HG03378 (cell line): Measurements from ENCODE around the gene MATCAP1.

Source experiments
- ATAC-seq: cut with Tn5 transposase; IDR thresholded peaks from one replicate; pipeline ENCODE4 v1.9.1; 2021; ENCODE audit warnings: mild to moderate bottlenecking, moderate library complexity; ENCODE audit not compliant: unreplicated experiment

MATCAP1 gene

GRCh38 chr16:67208154-67208896 lies 24.6 kb upstream of the MATCAP1 start:
- no peak for ATAC-seq

GRCh38 chr16:67207249-67208091 lies 23.7 kb upstream of the MATCAP1 start:
- ATAC-seq, result no peak

- no peak for ATAC-seq
These were observed 23.1 kb upstream of the MATCAP1 start for GRCh38 chr16:67206838-67207248.

DNA sequence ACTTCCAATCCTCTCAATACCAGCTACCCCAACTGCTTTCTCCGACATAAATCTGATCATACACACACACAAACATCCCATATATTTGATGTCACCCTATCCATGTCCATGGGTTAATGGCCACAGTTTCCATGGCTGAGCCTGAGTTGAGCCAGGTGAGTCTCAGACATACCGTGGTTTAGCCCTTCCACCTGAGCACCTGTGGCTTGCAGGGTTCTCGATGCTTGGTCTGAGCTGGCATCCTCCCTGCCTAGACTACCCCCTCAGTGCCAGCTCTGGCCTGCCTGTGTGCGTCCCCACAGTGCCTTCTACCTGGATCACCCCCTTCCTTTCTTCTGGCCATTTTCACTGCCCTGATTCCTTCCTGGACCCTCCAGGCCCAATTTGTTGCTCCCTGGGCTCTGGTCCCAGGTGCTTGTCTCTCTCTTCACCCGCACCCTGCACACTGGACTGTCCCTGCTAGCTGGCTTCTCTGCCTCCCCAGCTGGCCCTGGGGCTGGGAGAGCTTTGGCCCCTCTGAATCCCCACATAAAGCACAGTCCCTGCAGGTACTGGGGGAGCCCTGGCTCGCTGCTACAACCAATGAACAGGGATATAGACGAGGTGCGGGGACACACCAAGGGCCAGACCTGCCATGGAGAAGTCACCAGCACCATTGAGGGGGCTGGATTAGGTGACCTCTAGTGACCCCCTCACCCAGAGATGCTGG lies 22.5 kb upstream of the MATCAP1 start:
- no peak for ATAC-seq

DNA sequence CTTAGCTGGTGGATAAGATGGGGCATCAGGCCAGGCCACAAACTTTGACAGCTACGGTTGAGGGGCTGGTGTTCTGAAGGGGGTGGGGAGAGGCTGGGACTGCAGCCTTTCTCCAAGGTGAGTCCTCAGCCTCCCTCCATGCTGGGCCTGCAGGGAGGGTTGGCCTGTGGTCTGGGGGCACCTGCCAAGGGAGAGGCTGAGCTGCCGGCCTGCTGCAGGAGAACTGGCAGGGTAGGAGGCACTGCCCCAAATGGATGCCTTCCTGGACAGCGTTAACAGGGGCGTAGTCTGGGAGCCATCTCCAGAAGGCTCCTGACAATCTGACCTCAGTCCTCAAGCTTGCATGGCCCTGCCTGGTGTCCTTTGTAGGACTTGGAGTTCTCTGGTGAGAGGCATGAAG lies 20.3 kb upstream of the MATCAP1 start:
- ATAC-seq, result no peak

GRCh38 chr16:67202956-67203493 lies 19.3 kb upstream of the MATCAP1 start:
- ATAC-seq, result no peak

DNA sequence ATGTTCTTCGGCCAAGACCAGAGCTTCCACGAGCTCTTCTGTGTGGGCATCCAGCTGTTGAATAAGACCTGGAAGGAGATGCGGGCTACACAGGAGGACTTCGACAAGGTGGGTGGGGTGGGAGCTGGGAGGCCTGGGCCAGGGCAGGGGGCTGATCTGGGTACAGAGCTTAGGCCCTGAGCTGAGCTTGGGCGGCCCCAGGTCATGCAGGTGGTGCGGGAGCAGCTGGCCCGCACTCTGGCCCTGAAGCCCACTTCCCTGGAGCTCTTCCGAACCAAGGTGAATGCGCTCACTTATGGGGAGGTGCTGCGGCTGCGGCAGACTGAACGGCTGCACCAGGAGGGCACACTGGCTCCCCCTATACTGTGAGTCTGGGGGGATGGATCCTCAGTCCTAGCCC lies 18.7 kb upstream of the MATCAP1 start:
- no peak for ATAC-seq

DNA sequence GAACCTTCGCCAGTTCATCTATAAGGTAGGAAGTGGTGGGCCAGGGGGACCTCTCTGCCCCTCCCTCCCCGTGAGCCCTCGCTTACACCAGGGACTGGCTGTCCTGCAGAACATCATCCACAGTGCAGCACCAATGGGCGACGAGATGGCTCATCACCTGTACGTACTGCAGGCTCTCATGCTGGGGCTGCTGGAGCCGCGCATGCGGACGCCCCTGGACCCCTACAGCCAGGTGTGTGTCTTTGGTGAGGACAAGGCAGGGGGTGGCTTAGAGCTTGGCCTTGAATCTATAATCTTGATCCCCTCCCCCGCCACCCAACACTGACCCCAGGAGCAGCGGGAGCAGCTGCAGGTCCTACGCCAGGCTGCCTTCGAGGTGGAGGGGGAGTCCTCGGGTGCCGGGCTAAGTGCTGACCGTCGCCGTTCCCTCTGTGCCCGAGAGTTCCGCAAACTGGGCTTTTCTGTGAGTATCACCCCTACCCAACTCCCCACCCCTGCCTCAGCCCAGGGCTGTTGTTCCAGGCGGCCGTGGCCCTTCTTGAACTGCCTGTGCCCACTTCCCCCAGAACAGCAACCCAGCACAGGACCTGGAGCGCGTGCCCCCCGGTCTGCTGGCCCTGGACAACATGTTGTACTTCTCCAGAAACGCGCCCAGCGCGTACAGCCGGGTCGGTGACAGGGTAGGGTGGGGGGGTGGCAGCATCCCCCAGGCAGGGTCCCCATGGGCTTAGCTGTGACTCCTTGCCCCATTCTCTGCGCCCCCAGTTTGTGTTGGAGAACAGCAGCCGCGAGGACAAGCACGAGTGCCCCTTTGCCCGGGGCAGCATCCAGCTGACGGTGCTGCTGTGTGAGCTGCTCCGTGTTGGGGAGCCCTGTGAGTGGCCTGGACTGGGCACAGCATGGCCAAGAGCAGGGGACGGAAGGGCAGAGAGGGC lies 17.9 kb upstream of the MATCAP1 start:
- no peak for ATAC-seq

- ATAC-seq, result no peak
These were observed 16.7 kb upstream of the MATCAP1 start for GRCh38 chr16:67200491-67200890.

DNA sequence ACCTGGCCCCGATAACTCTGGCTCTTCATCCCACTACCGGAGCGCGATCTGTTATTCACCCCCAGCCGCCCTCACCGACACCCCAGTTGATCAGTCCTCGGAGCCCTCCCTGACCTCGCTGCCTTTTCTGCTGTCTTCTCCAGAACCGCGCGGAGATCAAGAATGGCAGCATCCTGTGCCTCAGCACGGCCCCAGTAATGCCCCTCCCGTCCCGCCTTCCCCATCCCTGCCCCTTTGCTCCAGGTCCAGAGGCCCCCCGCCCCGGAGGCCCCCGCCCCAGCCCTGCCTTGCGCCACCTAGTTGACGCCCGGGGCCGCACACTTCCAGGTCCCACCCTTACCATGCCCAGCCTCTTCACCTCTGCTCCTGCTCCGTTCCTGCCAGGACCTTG lies 16.0 kb upstream of the MATCAP1 start:
- ATAC-seq, result no peak

- no peak for ATAC-seq
These were observed 15.4 kb upstream of the MATCAP1 start, which contains the start of gene ELMO3 for GRCh38 chr16:67199011-67199807. Gene ELMO3 (plus strand): TSS chr16:67199131. CDS start chr16:67199327, 196 bp downstream.

DNA sequence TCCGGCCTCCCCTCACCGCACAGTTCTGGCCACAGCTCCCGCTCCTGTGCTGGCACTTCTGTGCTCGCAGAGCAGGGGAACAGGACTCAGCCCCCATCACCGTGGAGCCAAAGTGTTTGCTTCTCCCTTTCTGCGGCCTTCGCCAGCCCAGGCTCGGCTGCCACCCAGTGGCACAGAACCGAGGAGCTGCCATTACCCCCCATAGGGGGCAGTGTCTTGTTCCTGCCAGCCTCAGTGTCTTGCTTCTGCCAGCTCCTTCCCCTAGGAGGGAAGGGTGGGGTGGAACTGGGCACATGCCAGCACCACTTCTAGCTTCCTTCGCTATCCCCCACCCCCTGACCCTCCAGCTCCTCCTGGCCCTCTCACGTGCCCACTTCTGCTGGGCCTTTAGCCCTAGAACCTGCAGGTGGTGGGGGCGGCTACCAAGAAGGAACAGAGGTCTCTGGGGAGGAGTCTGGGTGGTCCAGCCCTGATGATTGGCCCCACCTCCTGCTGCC lies 14.5 kb upstream of the MATCAP1 start:
- no peak for ATAC-seq

DNA sequence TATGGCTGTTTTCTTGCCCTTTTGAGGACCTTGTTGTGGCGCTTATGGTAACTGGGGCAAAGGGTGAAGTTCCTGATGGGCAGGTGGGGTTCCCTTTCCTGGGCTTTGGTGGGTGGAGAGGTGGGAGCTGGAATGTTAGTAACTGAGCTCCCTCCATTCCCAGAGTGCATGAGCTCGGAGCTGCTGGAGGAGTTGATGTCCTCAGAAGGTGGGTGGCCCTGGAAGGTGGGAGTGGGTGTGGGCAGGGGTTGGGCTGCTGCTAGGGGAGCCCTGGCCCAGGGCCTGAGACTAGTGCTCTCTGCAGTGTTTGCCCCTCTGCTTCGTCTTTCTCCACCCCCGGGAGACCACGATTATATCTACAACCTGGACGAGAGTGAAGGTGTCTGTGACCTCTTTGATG lies 13.9 kb upstream of the MATCAP1 start:
- ATAC-seq, result no peak

GRCh38 chr16:67196881-67197280 lies 13.1 kb upstream of the MATCAP1 start:
- ATAC-seq, result no peak

- ATAC-seq, result no peak
These were observed 11.9 kb upstream of the MATCAP1 start for GRCh38 chr16:67195676-67196075.

GRCh38 chr16:67194260-67194659 lies 10.5 kb upstream of the MATCAP1 start:
- ATAC-seq, result no peak

- no peak for ATAC-seq
These were observed 9.8 kb upstream of the MATCAP1 start for GRCh38 chr16:67193536-67193935.

DNA sequence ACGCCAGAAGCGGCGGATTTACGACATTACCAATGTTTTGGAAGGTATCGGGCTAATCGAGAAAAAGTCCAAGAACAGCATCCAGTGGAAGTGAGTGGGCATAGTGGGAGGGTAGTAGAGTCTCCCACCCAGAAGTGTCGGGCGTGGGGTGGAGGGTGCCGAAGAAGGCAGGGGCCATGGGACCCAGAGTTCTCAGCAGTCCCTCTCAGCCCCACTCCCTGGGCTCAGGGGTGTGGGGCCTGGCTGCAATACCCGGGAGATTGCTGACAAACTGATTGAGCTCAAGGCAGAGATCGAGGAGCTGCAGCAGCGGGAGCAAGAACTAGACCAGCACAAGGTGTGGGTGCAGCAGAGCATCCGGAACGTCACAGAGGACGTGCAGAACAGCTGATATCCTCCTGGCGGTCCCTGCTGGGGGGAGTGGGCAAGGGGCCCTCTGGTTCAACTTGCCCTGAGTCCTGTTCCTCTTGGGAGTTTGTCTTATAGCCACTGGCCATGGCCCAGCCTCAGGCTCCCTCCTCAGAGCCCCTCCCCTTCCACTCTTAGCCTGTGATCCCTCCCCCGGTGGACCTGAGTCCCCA lies 9.1 kb upstream of the MATCAP1 start:
- ATAC-seq, result no peak
